MM.1S (cell line): ENCODE results near the gene DNAJA4.

Experiments used
- DNase-seq: peaks from one replicate; pipeline ENCODE4 v3.0.0-alpha.2; 2015
- H2AFZ ChIP-seq: fragments of 300-600 bp; sonication (generic); 2 replicates; pipeline ENCODE4 v1.6.0; 2016; ENCODE audit warnings: antibody characterized with exemption, low read length
- H3F3A ChIP-seq: fragments of 300-600 bp; sonication (generic); 2 replicates; pipeline ENCODE4 v1.6.1; 2016; ENCODE audit warnings: mild to moderate bottlenecking, antibody characterized with exemption, low read length, moderate library complexity, mixed read lengths; ENCODE audit not compliant: insufficient read depth
- H3K27ac ChIP-seq: fragments of 300-600 bp; sonication (generic); 2 replicates; pipeline ENCODE4 v1.5.1; 2016; ENCODE audit warnings: mild to moderate bottlenecking, low read length
- H3K27me3 ChIP-seq: fragments of 300-600 bp; sonication (generic); replicated peaks from 2 replicates; pipeline ENCODE4 v1.6.0; 2016; ENCODE audit warnings: low read length; ENCODE audit not compliant: insufficient read depth
- H3K36me3 ChIP-seq: fragments of 300-600 bp; sonication (generic); replicated peaks from 2 replicates; pipeline ENCODE4 v1.6.1; 2016; ENCODE audit warnings: mild to moderate bottlenecking, low read length, mixed read lengths; ENCODE audit not compliant: insufficient read depth
- H3K4me1 ChIP-seq: fragments of 300-600 bp; sonication (generic); 2 replicates; pipeline ENCODE4 v1.6.1; 2016; ENCODE audit warnings: low read length, mixed read lengths
- H3K4me2 ChIP-seq: fragments of 300-600 bp; sonication (generic); 2 replicates; pipeline ENCODE4 v1.6.0; 2016; ENCODE audit warnings: low read depth, low read length
- H3K4me3 ChIP-seq: fragments of 300-600 bp; sonication (generic); 2 replicates; pipeline ENCODE4 v1.5.1; 2016; ENCODE audit warnings: low read length, mixed read lengths
- H3K79me2 ChIP-seq: fragments of 300-600 bp; sonication (generic); 2 replicates; pipeline ENCODE4 v1.6.1; 2016; ENCODE audit warnings: mixed run types, low read length, mixed read lengths
- H3K9ac ChIP-seq: fragments of 300-600 bp; sonication (generic); 2 replicates; pipeline ENCODE4 v1.6.1; 2016; ENCODE audit warnings: low read length, mixed read lengths
- H3K9me2 ChIP-seq: fragments of 300-600 bp; sonication (generic); replicated peaks from 2 replicates; pipeline ENCODE4 v1.6.1; 2016; ENCODE audit warnings: mild to moderate bottlenecking, low read length, mixed read lengths; ENCODE audit not compliant: insufficient read depth
- H3K9me3 ChIP-seq: fragments of 300-600 bp; sonication (generic); replicated peaks from 2 replicates; pipeline ENCODE4 v1.6.1; 2016; ENCODE audit warnings: mild to moderate bottlenecking, low read length, mixed read lengths; ENCODE audit not compliant: insufficient read depth
- H4K20me1 ChIP-seq: fragments of 300-600 bp; sonication (generic); 2 replicates; pipeline ENCODE4 v1.6.1; 2016; ENCODE audit warnings: mild to moderate bottlenecking, low read length, moderate library complexity, mixed read lengths; ENCODE audit not compliant: insufficient read depth
- EZH2 ChIP-seq: fragments of 300-600 bp; sonication (generic); optimal IDR thresholded peaks from 2 replicates; pipeline ENCODE3; 2017; ENCODE audit warnings: low read depth, mild to moderate bottlenecking, antibody characterized with exemption, low read length, mixed read lengths
- EZH2phosphoT487 ChIP-seq: fragments of 300-600 bp; sonication (generic); IDR thresholded peaks from 2 replicates; pipeline ENCODE4 v1.6.1; 2018; ENCODE audit warnings: antibody characterized with exemption, low read length
- TF ChIP-seq, protein P1 (sequence below): fragments of 300-600 bp; sonication (generic); IDR thresholded peaks from 2 replicates; pipeline ENCODE4 v1.5.1; 2016; ENCODE audit warnings: antibody characterized with exemption, low read length, mixed read lengths

DNAJA4 gene

DNA sequence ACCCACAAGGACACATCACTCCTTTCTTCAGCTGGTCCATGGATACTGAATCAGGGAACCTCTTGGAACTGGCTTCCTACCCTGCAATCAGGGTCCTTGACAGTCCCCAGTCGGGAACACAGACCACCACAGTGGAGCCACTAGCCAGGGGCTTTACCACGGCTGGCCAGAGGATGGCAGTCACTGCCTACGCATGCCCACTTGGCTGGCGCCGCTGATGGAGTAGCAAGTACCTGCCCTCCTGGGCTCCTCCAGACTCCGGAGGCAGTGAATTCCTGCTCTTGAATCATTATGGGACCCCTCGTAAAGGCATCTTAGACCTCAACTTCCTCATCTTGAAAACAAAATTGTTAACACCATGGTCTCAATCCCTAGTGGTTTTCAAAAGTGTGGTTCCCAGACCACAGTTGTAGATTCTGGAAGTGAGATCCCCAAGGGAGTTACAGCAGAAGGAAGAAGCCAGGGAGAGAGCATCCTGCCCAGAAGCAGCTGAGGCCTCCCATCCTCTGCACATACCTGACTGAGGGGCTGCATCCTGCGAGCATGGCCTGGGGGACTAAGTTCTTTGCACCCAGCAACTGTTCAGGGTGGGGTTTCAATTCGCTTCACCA, 44.2 kb downstream of the DNAJA4 start:
- H3K4me2 ChIP-seq, result peak overlapping the region; percentile 36

GRCh38 chr15:78311292-78311691, 46.9 kb downstream of the DNAJA4 start:
- no peak for DNase-seq
- Histone ChIP-seq H4K20me1 (no peaks in the 10 kb centered on the region), H2AFZ (no peak overlapping the region), H3K9ac (no peak overlapping the region), H3K4me2 (no peak overlapping the region), H3F3A (no peaks in the 10 kb centered on the region), H3K4me3 (no peak overlapping the region), H3K9me3 (no peaks in the 10 kb centered on the region), H3K27ac (no peak overlapping the region), H3K36me3 (no peaks in the 10 kb centered on the region), H3K27me3 (no peaks in the 10 kb centered on the region), H3K4me1 (no peaks in the 10 kb centered on the region), H3K9me2 (no peaks in the 10 kb centered on the region), H3K79me2 (no peaks in the 10 kb centered on the region)
- TF ChIP-seq EZH2, result no peak
- no peak for TF ChIP-seq EZH2phosphoT487
- TF ChIP-seq, protein P1, sequence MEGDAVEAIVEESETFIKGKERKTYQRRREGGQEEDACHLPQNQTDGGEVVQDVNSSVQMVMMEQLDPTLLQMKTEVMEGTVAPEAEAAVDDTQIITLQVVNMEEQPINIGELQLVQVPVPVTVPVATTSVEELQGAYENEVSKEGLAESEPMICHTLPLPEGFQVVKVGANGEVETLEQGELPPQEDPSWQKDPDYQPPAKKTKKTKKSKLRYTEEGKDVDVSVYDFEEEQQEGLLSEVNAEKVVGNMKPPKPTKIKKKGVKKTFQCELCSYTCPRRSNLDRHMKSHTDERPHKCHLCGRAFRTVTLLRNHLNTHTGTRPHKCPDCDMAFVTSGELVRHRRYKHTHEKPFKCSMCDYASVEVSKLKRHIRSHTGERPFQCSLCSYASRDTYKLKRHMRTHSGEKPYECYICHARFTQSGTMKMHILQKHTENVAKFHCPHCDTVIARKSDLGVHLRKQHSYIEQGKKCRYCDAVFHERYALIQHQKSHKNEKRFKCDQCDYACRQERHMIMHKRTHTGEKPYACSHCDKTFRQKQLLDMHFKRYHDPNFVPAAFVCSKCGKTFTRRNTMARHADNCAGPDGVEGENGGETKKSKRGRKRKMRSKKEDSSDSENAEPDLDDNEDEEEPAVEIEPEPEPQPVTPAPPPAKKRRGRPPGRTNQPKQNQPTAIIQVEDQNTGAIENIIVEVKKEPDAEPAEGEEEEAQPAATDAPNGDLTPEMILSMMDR, result no peak

More for the DNA sequence above, 44.2 kb downstream of the DNAJA4 start:
- TF ChIP-seq, protein P1, result peak; percentile 85
- TF ChIP-seq EZH2 (no peak), EZH2phosphoT487 (no peak)
- Histone ChIP-seq H3K9ac (no peak overlapping the region), H3K4me3 (no peak overlapping the region), H3K27me3 (no peaks in the 10 kb centered on the region; the same call in 1 of the 2 replicates), H3K9me3 (no peaks in the 10 kb centered on the region), H3K4me1 (no peaks in the 10 kb centered on the region), H3K9me2 (no peaks in the 10 kb centered on the region), H4K20me1 (no peaks in the 10 kb centered on the region), H2AFZ (peak overlapping the region; percentile 69), H3K79me2 (no peaks in the 10 kb centered on the region), H3F3A (no peaks in the 10 kb centered on the region), H3K36me3 (no peaks in the 10 kb centered on the region), H3K27ac (no peak overlapping the region)
- peak; percentile 39 for DNase-seq

GRCh38 chr15:78312536-78312935, 48.2 kb downstream of the DNAJA4 start:
- Histone ChIP-seq H3K9me3 (no peaks in the 10 kb centered on the region), H3K79me2 (no peaks in the 10 kb centered on the region), H4K20me1 (no peaks in the 10 kb centered on the region), H3K36me3 (no peaks in the 10 kb centered on the region), H3K4me3 (no peak overlapping the region), H2AFZ (no peak overlapping the region), H3K9ac (no peak overlapping the region), H3K27ac (no peak overlapping the region), H3K9me2 (no peaks in the 10 kb centered on the region), H3K27me3 (no peaks in the 10 kb centered on the region), H3K4me1 (no peaks in the 10 kb centered on the region), H3K4me2 (no peak overlapping the region), H3F3A (no peaks in the 10 kb centered on the region)
- DNase-seq, result no peak
- no peak for TF ChIP-seq EZH2
- no peak for TF ChIP-seq EZH2phosphoT487

DNA sequence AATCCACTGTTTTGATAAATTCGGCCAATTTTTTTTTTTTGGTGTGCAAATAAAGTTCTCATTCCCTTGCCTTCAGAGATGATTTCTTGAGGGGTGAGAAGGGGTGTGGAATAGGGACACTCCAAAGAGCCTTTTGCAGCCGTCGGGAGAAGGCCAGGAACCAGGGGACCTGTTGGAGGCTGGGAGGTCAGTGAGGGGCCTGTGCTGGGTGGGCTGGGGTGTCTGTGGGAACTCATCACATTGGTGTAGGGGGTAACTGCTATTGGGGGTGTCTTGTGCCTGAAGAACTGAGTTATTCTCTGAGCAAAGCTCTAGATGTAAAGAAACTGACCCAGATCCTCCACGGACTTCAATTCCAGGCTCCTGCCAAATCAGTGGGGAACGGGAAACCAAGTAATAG, 48.6 kb downstream of the DNAJA4 start:
- H2AFZ ChIP-seq, result no peak overlapping the region

More for the DNA sequence above, 48.6 kb downstream of the DNAJA4 start:
- Histone ChIP-seq H3K4me1 (no peaks in the 10 kb centered on the region), H3K27ac (no peak overlapping the region), H3K79me2 (no peaks in the 10 kb centered on the region), H4K20me1 (no peaks in the 10 kb centered on the region), H3K4me2 (no peak overlapping the region), H3K27me3 (no peaks in the 10 kb centered on the region), H3K9ac (no peak overlapping the region), H3K9me3 (no peaks in the 10 kb centered on the region), H3K9me2 (no peaks in the 10 kb centered on the region), H3K4me3 (no peak overlapping the region), H3F3A (no peaks in the 10 kb centered on the region), H3K36me3 (no peaks in the 10 kb centered on the region)
- TF ChIP-seq, protein P1, result no peak
- TF ChIP-seq EZH2phosphoT487 (no peak), EZH2 (no peak)
- DNase-seq, result no peak
